Heart right ventricle (tissue), 16 donors: Measurements from ENCODE around the gene NSUN7. TPM values are rescaled to one million over a fixed set of nuclear protein-coding genes. Genes with fewer than 3 reads are reported as not detected.

Source experiments
- ATAC-seq, 8 donors: fragments of 200-7000 bp; cut with Tn5 transposase; one replicate each; pipeline ENCODE4 v1.9.1; 2020; ENCODE audit warnings: mild to moderate bottlenecking in 8 of 8, moderate library complexity in 8 of 8, moderate number of reproducible peaks in 1 of 8
- DNase-seq, 2 donors: peaks; one replicate each; pipeline ENCODE4 v3.0.0-alpha.2; 2020
- H3K27ac ChIP-seq, 10 donors: fragments of 200-600 bp; sonication (generic) in 2 of 10; one replicate each; pipeline versions ENCODE4 v1.5.0 to v1.8.0; 2020 to 2022; ENCODE audit warnings: mild to moderate bottlenecking in 3 of 10
- H3K27me3 ChIP-seq, 7 donors: fragments of 200-600 bp; one replicate each; pipeline ENCODE4 v1.8.0; 2021 to 2022; ENCODE audit warnings: mild to moderate bottlenecking in 2 of 7
- H3K36me3 ChIP-seq, 9 donors: fragments of 200-600 bp; sonication (generic) in 1 of 9; one replicate each; pipeline versions ENCODE4 v1.5.0 to v1.8.0; 2020 to 2022; ENCODE audit warnings: mild to moderate bottlenecking in 2 of 9
- H3K4me1 ChIP-seq, 9 donors: fragments of 200-600 bp; sonication (generic) in 1 of 9; one replicate each; pipeline versions ENCODE4 v1.5.0 to v1.8.0; 2020 to 2022; ENCODE audit warnings: mild to moderate bottlenecking in 4 of 9
- H3K4me3 ChIP-seq, 10 donors: fragments of 200-600 bp; sonication (generic) in 2 of 10; one replicate each; pipeline versions ENCODE4 v1.5.0 to v1.8.0; 2020 to 2022; ENCODE audit warnings: mild to moderate bottlenecking in 7 of 10, moderate library complexity in 2 of 10
- H3K9me3 ChIP-seq, 11 donors: fragments of 200-600 bp in 10 of 11; sonication (generic) in 2 of 11; one replicate each; pipeline versions ENCODE4 v1.5.0 to v1.8.0; 2013 to 2022; ENCODE audit warnings: mild to moderate bottlenecking in 2 of 11, control low read depth in 1 of 11, moderate library complexity in 1 of 11
- WGBS, 2 donors: extraction: QIAGEN DNeasy Blood & Tissue Kit; methylation state at CpG; one replicate each; pipeline ENCODE4 v1.1.7; 2013; ENCODE audit warnings: inconsistent platforms in 1 of 2; 5-methylcytosine and 5-hydroxymethylcytosine counted together
- intact Hi-C, 10 donors: fragments of 100-400 bp; cut with DNase I; formaldehyde crosslinking; loops; one replicate each; pipeline versions ENCODE4 v1.11.1 to v1.14.2; 2022
- polyA plus RNA-seq, 2 donors: library from polyadenylated mRNA; stranded (reverse); fragments of 200-250 nt; gene quantifications; one replicate each; pipeline ENCODE4 v1.2.3, GENCODE V29; 2013
- total RNA-seq, 10 donors: library from RNA; stranded (reverse); fragmentation: NEBNext Ultra II Directional in 3 of 10; extraction: Animal tissue kit (Norgen Biotek cat#: 25700) in 3 of 10; gene quantifications; one replicate each; pipeline versions ENCODE4 v1.2.1 to v1.2.4, GENCODE V29; 2021 to 2023
- TF ChIP-seq, protein P1 (sequence below), 9 donors: fragments of 200-600 bp; sonication (generic) in 2 of 9; IDR thresholded peaks; one replicate each; pipeline versions ENCODE4 v1.5.0 to v1.8.0; 2021 to 2022; ENCODE audit warnings: antibody characterized with exemption in 9 of 9, mild to moderate bottlenecking in 5 of 9, moderate library complexity in 1 of 9
- donor health status: Arrhythmogenic right ventricular cardiomyopathy.
- donor health status: ischemic (EF 13 %, LVEDD 7.1; RV severe dilation, severe dysfunction).
- donor health status: healthy with polysubstance abuse.
- donor health status: DM: no; HTN: yes; CAD: no.
- donor health status: DM: no; HTN: no; CAD: no.
- donor health status: ischemic (EF 25% LVEDD 6.9; RV normal size, moderate dysfunction).
- donor health status: ischemic (EF 25% LVEDD 5.7; RV mildly dilated, moderate dysfunction).
- donor health status: healthy.
- donor health status: DM: yes; HTN: yes; CAD: no.
- donor health status: Ischemic cardiomyopathy.
- donor health status: ischemic (EF 35%, LVEDD 5.7; RV mildly dilated, moderate dysfunction).
- donor health status: nonischemic (EF 11% LVEDD 7.7; RV severe dilation, severe dysfunction).
- donor health status: DM: yes; HTN: yes; CAD: no.
- donor health status: PGD.
- donor health status: ischemic (EF 29% LVEDD 5.4; RV normal size, mild dysfunction).
- donor health status: nonischemic (EF 23%, LVEDD 6.1; RV moderate dilation, normal function).

Gene NSUN7
- total and polyA plus RNA-seq, 12 donors = 0.03 to 1.3 (median 0.23) TPM; not detected in 3

DNA sequence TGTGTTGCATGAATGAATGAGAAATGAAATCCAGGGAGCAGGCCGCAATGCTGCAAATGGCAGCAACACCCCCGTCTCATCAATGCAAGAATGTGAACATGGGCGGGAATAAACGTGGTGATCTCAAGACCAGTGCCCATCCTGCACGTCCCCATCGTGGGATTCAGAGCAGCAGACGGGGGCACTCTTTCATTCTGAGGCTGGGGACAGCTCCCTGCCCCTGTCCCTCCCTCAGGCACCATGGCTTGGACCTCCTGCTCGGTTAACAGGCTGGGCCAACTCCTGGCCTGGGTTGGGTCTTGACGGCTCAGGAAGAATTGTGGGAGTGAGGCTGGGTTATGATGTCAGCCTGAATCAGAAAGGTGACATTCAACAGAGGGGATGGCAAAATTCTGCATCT lies 78.9 kb downstream of the NSUN7 start:
- peaks cover 0 to 98% (median 15%) of the 10 kb centered on the region in 9 donors for H3K36me3 ChIP-seq
- TF ChIP-seq, protein P1, sequence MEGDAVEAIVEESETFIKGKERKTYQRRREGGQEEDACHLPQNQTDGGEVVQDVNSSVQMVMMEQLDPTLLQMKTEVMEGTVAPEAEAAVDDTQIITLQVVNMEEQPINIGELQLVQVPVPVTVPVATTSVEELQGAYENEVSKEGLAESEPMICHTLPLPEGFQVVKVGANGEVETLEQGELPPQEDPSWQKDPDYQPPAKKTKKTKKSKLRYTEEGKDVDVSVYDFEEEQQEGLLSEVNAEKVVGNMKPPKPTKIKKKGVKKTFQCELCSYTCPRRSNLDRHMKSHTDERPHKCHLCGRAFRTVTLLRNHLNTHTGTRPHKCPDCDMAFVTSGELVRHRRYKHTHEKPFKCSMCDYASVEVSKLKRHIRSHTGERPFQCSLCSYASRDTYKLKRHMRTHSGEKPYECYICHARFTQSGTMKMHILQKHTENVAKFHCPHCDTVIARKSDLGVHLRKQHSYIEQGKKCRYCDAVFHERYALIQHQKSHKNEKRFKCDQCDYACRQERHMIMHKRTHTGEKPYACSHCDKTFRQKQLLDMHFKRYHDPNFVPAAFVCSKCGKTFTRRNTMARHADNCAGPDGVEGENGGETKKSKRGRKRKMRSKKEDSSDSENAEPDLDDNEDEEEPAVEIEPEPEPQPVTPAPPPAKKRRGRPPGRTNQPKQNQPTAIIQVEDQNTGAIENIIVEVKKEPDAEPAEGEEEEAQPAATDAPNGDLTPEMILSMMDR (IDR thresholded peaks at IDR 0.05) = no peak
- H3K4me3 ChIP-seq = no peak overlapping the region
- intact Hi-C loops = no loop called here
- no peaks in the 10 kb centered on the region for H3K9me3 ChIP-seq
- 94 to 96% methylated on average over 9 of the region's 9 CpGs for WGBS, 2 donors
- no peak for ATAC-seq
- no peak overlapping the region for H3K27ac ChIP-seq
- H3K4me1 ChIP-seq = no peaks in the 10 kb centered on the region
- no peak for DNase-seq
- H3K27me3 ChIP-seq = no peaks in the 10 kb centered on the region

GRCh38 chr4:40829586-40829985 lies 79.8 kb downstream of the NSUN7 start:
- Histone ChIP-seq H3K36me3 (peaks cover 0 to 98% (median 20%) of the 10 kb centered on the region in 9 donors), H3K9me3 (no peaks in the 10 kb centered on the region), H3K4me1 (no peaks in the 10 kb centered on the region), H3K4me3 (no peak overlapping the region), H3K27ac (no peak overlapping the region), H3K27me3 (no peaks in the 10 kb centered on the region)
- 92 to 94% methylated on average over 4 of the region's 4 CpGs for WGBS, 2 donors
- ATAC-seq (peak in 1 of 8 donors; percentile 61), DNase-seq (no peak)
- intact Hi-C loops = no loop called here
- TF ChIP-seq, protein P1 (IDR thresholded peaks at IDR 0.05) = no peak

DNA sequence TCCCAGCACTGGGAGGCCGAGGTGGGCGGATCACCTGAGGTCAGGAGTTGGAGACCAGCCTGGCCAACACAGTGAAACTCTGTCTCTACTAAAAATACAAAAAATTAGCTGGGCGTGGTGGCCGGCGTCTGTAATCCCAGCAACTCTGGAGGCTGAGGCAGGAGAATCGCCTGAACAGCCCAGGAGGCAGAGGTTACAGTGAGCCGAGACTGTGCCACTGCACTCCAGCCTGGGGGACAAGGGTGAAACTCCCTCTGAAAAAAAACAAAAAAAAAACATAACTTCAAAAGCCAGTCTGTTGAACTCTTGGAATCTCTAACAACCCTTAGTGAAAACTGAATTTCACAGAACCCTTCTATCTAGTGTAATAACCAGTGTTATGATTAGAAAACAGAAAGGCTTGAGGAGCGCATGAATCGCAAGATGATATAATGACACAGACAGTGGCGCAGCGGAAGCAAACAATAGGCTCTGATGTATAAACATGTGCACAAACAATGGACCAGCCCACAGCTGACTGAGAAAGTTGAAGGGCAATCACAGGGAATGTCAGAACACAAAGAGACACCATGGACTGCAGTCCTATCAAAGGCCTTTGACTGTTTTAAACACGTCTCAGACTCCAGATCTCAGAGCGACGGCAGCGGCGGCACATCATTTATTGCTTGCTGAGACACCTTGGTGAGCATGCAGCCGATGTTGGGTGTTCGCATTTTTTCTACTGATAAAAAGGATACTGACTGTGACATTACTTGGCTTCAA lies 81.6 kb downstream of the NSUN7 start:
- TF ChIP-seq, protein P1 (IDR thresholded peaks at IDR 0.05) = no peak
- Histone ChIP-seq H3K27me3 (no peaks in the 10 kb centered on the region), H3K27ac (no peak overlapping the region), H3K4me1 (no peaks in the 10 kb centered on the region), H3K36me3 (peaks cover 0 to 98% (median 20%) of the 10 kb centered on the region in 9 donors), H3K9me3 (no peaks in the 10 kb centered on the region), H3K4me3 (no peak overlapping the region)
- intact Hi-C loops = no loop called here
- ATAC-seq (no peak), DNase-seq (no peak)
- 93 to 95% methylated on average over 18 of the region's 18 CpGs for WGBS, 2 donors

DNA sequence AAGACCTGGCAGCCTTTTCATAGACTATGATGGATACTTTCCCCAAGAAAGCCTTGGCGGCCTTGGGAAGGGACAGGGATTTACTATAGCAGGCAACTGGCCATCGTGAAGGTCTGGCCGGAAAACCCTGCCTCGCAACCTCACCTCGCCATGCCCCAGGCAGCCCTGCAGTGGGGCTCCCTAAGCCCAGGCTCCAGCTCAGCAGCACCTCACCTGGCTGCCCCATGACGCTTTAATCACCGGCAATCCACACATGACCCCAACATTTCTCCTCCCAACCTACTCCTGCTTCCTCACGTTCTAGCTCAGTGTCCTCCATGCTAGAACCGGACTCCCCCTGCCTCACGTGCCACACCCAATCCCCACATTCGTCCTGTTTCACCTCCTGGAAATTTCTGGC lies 82.4 kb downstream of the NSUN7 start:
- Histone ChIP-seq H3K27me3 (no peaks in the 10 kb centered on the region), H3K9me3 (no peaks in the 10 kb centered on the region), H3K36me3 (peaks cover 0 to 98% (median 17%) of the 10 kb centered on the region in 9 donors), H3K4me3 (no peak overlapping the region), H3K27ac (no peak overlapping the region), H3K4me1 (peaks cover 0 to 6% (median 0%) of the 10 kb centered on the region in 9 donors)
- TF ChIP-seq, protein P1 (IDR thresholded peaks at IDR 0.05) = no peak
- DNase-seq (no peak), ATAC-seq (no peak)
- intact Hi-C loops = no loop called here
- 86% methylated on average over 11 of the region's 11 CpGs for WGBS, 2 donors
